Measurements from ENCODE around the gene KCNIP4.

KCNIP4 gene

GRCh38 chr4:21986307-21986706 lies 37.7 kb upstream of the KCNIP4 start:
- no peak for TF ChIP-seq FOXA1 (IDR thresholded peaks at IDR 0.05)
- no peak for TF ChIP-seq ELF4 (IDR thresholded peaks at IDR 0.05)
- no peak for TF ChIP-seq ARNT (IDR thresholded peaks at IDR 0.05)
- no peak for TF ChIP-seq HDGF (IDR thresholded peaks at IDR 0.05; ENCODE audit: borderline replicate concordance)
- TF ChIP-seq SP1 (IDR thresholded peaks at IDR 0.05): no peak
- no peak for TF ChIP-seq L3MBTL2 (conservative IDR thresholded peaks at IDR 0.05)
- TF ChIP-seq PKNOX1 (IDR thresholded peaks at IDR 0.05): no peak
- no peak for TF ChIP-seq NFRKB (IDR thresholded peaks at IDR 0.05)
- TF ChIP-seq CTBP1 (IDR thresholded peaks at IDR 0.05; ENCODE audit: borderline replicate concordance): no peak
- TF ChIP-seq BHLHE40 (IDR thresholded peaks at IDR 0.05; ENCODE audit: borderline replicate concordance): no peak
- TF ChIP-seq FOXK2 (IDR thresholded peaks at IDR 0.05): no peak
- TF ChIP-seq ZNF384 (IDR thresholded peaks at IDR 0.05): no peak
- TF ChIP-seq FOXM1 (IDR thresholded peaks at IDR 0.05; ENCODE audit: borderline replicate concordance): no peak
- ChIA-PET POLR2A (no interaction called here), CTCF (no interaction called here)
- no peak for DNase-seq (ENCODE audit: extremely low spot score)

GRCh38 chr4:21982087-21982486 lies 33.5 kb upstream of the KCNIP4 start:
- no peak for TF ChIP-seq LEF1 (IDR thresholded peaks at IDR 0.05; ENCODE audit: borderline replicate concordance)
- TF ChIP-seq ELF4 (IDR thresholded peaks at IDR 0.05): no peak
- TF ChIP-seq L3MBTL2 (conservative IDR thresholded peaks at IDR 0.05): no peak
- ChIA-PET POLR2A (no interaction called here), CTCF (no interaction called here)
- no peak for DNase-seq (ENCODE audit: extremely low spot score)

GRCh38 chr4:21979196-21979595 lies 30.6 kb upstream of the KCNIP4 start:
- DNase-seq (ENCODE audit: extremely low spot score): no peak
- TF ChIP-seq BHLHE40 (IDR thresholded peaks at IDR 0.05; ENCODE audit: borderline replicate concordance) (no peak), NFRKB (IDR thresholded peaks at IDR 0.05) (no peak), FOXK2 (IDR thresholded peaks at IDR 0.05) (no peak)
- ChIA-PET CTCF (no interaction called here), POLR2A (no interaction called here)

GRCh38 chr4:21976166-21976565 lies 27.6 kb upstream of the KCNIP4 start:
- TF ChIP-seq PKNOX1 (IDR thresholded peaks at IDR 0.05) (no peak), ARNT (IDR thresholded peaks at IDR 0.05) (no peak)
- CTCF ChIA-PET: no interaction called here
- no peak for DNase-seq (ENCODE audit: extremely low spot score)
- POLR2A ChIA-PET: no interaction called here

- TF ChIP-seq FOXK2 (IDR thresholded peaks at IDR 0.05) (no peak), PKNOX1 (IDR thresholded peaks at IDR 0.05) (no peak), HDGF (IDR thresholded peaks at IDR 0.05; ENCODE audit: borderline replicate concordance) (no peak), LEF1 (IDR thresholded peaks at IDR 0.05; ENCODE audit: borderline replicate concordance) (no peak), CTBP1 (IDR thresholded peaks at IDR 0.05; ENCODE audit: borderline replicate concordance) (no peak), SUZ12 (IDR thresholded peaks at IDR 0.05) (no peak), FOXM1 (IDR thresholded peaks at IDR 0.05; ENCODE audit: borderline replicate concordance) (no peak)
- POLR2A ChIA-PET: no interaction called here
- DNase-seq (ENCODE audit: extremely low spot score): no peak
- CTCF ChIA-PET: no interaction called here
Measured at GRCh38 chr4:21973850-21974249, 25.3 kb upstream of the KCNIP4 start.

GRCh38 chr4:21964762-21965319 lies 16.3 kb upstream of the KCNIP4 start:
- no peak for TF ChIP-seq SUZ12 (IDR thresholded peaks at IDR 0.05)
- TF ChIP-seq ZNF384 (IDR thresholded peaks at IDR 0.05): no peak
- no peak for TF ChIP-seq FOXA1 (IDR thresholded peaks at IDR 0.05)
- no peak for TF ChIP-seq ARNT (IDR thresholded peaks at IDR 0.05)
- TF ChIP-seq CTBP1 (IDR thresholded peaks at IDR 0.05; ENCODE audit: borderline replicate concordance): no peak
- TF ChIP-seq FOXK2 (IDR thresholded peaks at IDR 0.05): no peak
- TF ChIP-seq FOXM1 (IDR thresholded peaks at IDR 0.05; ENCODE audit: borderline replicate concordance): no peak
- no peak for TF ChIP-seq SP1 (IDR thresholded peaks at IDR 0.05)
- TF ChIP-seq HDGF (IDR thresholded peaks at IDR 0.05; ENCODE audit: borderline replicate concordance): no peak
- no peak for TF ChIP-seq LEF1 (IDR thresholded peaks at IDR 0.05; ENCODE audit: borderline replicate concordance)
- no peak for TF ChIP-seq L3MBTL2 (conservative IDR thresholded peaks at IDR 0.05)
- TF ChIP-seq BHLHE40 (IDR thresholded peaks at IDR 0.05; ENCODE audit: borderline replicate concordance): no peak
- ChIA-PET CTCF (interaction anchor here (0.6 kb wide), 1 partner anchor 275 kb away, joined by 3 read pairs; no protein-coding TSS in a partner anchor), POLR2A (no interaction called here)
- DNase-seq (ENCODE audit: extremely low spot score): no peak

- DNase-seq (ENCODE audit: extremely low spot score): no peak
- CTCF ChIA-PET: no interaction called here
- POLR2A ChIA-PET: no interaction called here
- TF ChIP-seq SUZ12 (IDR thresholded peaks at IDR 0.05): no peak
- TF ChIP-seq PKNOX1 (IDR thresholded peaks at IDR 0.05): no peak
- no peak for TF ChIP-seq ELF4 (IDR thresholded peaks at IDR 0.05)
- TF ChIP-seq HDGF (IDR thresholded peaks at IDR 0.05; ENCODE audit: borderline replicate concordance): no peak
- TF ChIP-seq FOXM1 (IDR thresholded peaks at IDR 0.05; ENCODE audit: borderline replicate concordance): no peak
- TF ChIP-seq TARDBP (IDR thresholded peaks at IDR 0.05): no peak
- TF ChIP-seq FOXA1 (IDR thresholded peaks at IDR 0.05): no peak
- no peak for TF ChIP-seq ZNF384 (IDR thresholded peaks at IDR 0.05)
- no peak for TF ChIP-seq FOXK2 (IDR thresholded peaks at IDR 0.05)
- no peak for TF ChIP-seq LEF1 (IDR thresholded peaks at IDR 0.05; ENCODE audit: borderline replicate concordance)
- TF ChIP-seq L3MBTL2 (conservative IDR thresholded peaks at IDR 0.05): no peak
- no peak for TF ChIP-seq NFRKB (IDR thresholded peaks at IDR 0.05)
- TF ChIP-seq SP1 (IDR thresholded peaks at IDR 0.05): no peak
- TF ChIP-seq BHLHE40 (IDR thresholded peaks at IDR 0.05; ENCODE audit: borderline replicate concordance): no peak
- TF ChIP-seq ARNT (IDR thresholded peaks at IDR 0.05): no peak
- TF ChIP-seq CTBP1 (IDR thresholded peaks at IDR 0.05; ENCODE audit: borderline replicate concordance): no peak
Measured at GRCh38 chr4:21962691-21963090, 14.1 kb upstream of the KCNIP4 start.

Measured in HEK293T (cell line).